GM20000 (cell line): Measurements from ENCODE around the gene SLC66A2.
A peak's percentile ranks its signal among the peaks of the same experiment; 100 is the strongest.

ENCODE experiments used
- DNase-seq: peaks from one replicate; pipeline ENCODE4 v3.0.0; 2012; ENCODE audit warnings: low spot score
- TF ChIP-seq, protein P1 (sequence below): IDR thresholded peaks from 2 replicates; pipeline ENCODE4 v1.5.1; 2012; ENCODE audit warnings: mild to moderate bottlenecking, control low read depth; ENCODE audit errors: extremely low read depth, missing control alignments

Gene SLC66A2

GRCh38 chr18:79857082-79857671 is 94.3 kb downstream of the SLC66A2 start:
- DNase-seq: no peak
- TF ChIP-seq, protein P1, sequence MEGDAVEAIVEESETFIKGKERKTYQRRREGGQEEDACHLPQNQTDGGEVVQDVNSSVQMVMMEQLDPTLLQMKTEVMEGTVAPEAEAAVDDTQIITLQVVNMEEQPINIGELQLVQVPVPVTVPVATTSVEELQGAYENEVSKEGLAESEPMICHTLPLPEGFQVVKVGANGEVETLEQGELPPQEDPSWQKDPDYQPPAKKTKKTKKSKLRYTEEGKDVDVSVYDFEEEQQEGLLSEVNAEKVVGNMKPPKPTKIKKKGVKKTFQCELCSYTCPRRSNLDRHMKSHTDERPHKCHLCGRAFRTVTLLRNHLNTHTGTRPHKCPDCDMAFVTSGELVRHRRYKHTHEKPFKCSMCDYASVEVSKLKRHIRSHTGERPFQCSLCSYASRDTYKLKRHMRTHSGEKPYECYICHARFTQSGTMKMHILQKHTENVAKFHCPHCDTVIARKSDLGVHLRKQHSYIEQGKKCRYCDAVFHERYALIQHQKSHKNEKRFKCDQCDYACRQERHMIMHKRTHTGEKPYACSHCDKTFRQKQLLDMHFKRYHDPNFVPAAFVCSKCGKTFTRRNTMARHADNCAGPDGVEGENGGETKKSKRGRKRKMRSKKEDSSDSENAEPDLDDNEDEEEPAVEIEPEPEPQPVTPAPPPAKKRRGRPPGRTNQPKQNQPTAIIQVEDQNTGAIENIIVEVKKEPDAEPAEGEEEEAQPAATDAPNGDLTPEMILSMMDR: no peak

DNA sequence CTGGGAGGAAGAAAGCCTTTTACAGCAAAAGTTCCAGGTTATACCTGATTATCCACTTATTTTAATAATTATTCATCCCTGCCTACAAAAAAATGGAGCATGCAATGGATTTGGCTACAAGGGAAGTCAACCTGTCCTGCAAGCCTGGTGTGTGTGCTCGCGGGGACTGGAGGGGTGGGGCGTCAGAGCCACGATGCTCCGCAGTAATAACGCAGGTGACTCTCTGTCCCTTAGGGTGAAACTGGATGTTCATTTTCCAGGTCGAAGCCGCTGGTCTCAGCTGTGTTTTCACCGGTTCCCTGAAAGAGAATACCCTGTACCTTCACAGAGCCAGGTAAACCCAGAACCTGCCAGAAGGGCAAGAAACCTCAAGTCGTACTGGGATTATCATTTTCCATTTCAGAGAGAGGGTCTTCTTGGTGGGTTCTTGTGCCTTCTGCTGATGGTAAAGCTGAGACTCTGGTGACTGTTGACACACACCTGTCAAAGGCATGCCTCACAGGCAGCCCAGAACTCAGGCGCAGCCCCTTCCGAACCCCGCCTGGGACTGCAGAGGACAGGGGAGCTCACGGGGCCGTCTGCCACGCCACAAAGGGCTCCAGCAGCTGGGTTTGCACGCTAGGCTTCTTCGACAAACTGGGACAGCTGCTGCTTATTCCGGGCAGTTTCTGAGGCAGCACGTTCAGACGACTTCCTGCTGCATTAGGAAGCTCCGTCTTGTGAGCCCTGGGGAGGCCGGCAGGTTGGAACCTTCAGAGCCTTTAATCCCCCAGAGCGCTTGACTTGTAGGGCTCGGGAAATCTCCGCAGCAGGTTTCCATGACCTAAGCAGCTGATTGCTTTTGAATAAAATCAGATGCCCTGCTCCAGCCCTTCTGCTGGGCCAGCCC is 95.1 kb downstream of the SLC66A2 start:
- TF ChIP-seq, protein P1: no peak
- DNase-seq: peak; percentile 85

GRCh38 chr18:79855147-79855933 is 96.1 kb downstream of the SLC66A2 start:
- DNase-seq: peak; percentile 87
- TF ChIP-seq, protein P1: no peak

GRCh38 chr18:79853993-79854364 is 97.5 kb downstream of the SLC66A2 start:
- TF ChIP-seq, protein P1: no peak

DNA sequence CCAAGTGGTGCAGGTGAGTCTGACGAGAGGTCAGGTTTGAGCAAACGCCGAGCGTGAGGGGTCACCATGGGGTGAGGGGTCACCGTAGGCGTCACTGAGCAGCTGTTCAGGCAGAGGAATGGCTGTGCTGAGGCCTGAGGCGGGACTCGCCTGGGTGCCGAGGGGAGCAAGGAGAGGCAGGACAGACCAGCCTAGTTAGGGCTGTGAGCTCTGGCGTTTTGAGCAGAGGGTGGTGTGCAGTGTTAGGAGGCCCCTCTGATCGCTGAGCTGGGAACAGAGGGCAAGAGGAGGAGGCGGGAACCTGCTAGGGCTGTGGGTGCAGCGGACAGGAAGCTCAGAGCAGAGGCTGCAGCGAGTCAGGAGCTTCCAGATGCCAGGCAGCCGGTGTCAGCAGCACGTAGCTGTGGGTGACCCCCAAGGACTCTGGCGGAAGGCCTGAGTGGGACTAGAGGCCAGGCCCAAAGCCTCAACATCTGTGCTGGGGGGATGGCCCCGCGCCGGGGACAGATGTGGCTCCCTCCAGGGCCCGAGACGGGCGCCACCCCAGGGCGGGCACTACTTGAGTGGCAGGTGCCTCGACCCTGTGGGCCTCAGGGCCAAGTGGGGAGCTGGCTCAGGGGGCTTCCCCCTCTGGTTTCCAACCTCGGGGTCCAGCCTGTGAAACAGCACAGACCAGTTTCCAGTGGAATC is 98.0 kb downstream of the SLC66A2 start:
- TF ChIP-seq, protein P1: no peak
- DNase-seq: no peak

More at GRCh38 chr18:79853993-79854364, 97.5 kb downstream of the SLC66A2 start:
- no peak for DNase-seq

DNA sequence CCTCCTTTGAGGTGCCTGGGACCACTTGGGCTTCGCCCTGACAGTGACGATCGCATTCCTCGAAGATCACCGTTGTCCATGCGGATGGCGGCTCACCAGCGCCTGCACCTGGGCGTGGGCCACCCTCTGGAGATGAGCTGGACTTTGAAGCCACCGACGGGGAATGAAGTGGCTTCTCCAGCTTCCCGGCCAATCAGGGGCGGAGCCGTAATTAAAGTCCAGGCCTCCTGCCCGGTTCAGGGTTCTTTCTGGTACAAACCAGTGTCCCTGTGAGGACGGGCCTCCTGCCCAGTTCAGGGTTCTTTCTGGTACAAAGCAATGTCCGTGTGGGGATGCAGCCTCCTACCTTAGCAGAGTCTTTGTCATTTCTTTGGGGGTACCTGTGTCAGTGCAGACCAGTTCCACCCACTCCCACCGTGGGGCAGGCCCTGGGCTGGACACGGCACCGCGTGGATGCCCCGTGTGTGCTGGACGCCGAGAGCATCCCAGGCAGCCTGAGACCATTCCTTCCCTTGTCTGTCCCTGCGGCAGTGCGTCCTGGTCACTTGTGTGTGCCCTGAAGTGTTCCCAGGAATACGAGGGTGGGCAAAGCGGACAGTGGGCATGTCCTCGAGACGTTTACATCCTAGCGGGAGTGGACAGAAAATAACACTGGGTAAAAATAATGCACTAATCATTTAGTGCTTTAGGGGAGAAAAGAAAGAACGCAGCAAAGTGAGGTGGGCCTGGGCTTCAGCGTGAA is 98.7 kb downstream of the SLC66A2 start:
- no peak for DNase-seq
- TF ChIP-seq, protein P1: no peak
